IPS-18a (cell line): ENCODE results near the gene KTI12.
"Not testable (repeated sequence)": the region's sequence is repeated elsewhere in the genome, so short reads cannot be mapped to it uniquely, and the experiment has no call there.

ENCODE experiments used
- H3K27ac ChIP-seq: one replicate; pipeline ENCODE4 v1.5.1; 2013; ENCODE audit warnings: low read length
- H3K27me3 ChIP-seq: one replicate; pipeline ENCODE4 v1.6.1; 2013; ENCODE audit warnings: mild to moderate bottlenecking, low read length; ENCODE audit not compliant: control insufficient read depth, insufficient read depth
- H3K36me3 ChIP-seq: one replicate; pipeline ENCODE4 v1.6.1; 2013; ENCODE audit warnings: low read depth, low read length; ENCODE audit not compliant: control insufficient read depth
- H3K4me1 ChIP-seq: one replicate; pipeline ENCODE4 v1.6.1; 2013; ENCODE audit warnings: low read depth, low read length; ENCODE audit not compliant: control insufficient read depth
- H3K4me3 ChIP-seq: one replicate; pipeline ENCODE4 v1.5.1; 2013; ENCODE audit warnings: low read length
- H3K9ac ChIP-seq: one replicate; pipeline ENCODE4 v1.6.1; 2013; ENCODE audit warnings: mild to moderate bottlenecking, low read length, moderate library complexity
- H3K9me3 ChIP-seq: one replicate; pipeline ENCODE4 v1.6.1; 2013; ENCODE audit warnings: low read depth, low read length; ENCODE audit not compliant: control insufficient read depth

KTI12 gene

DNA sequence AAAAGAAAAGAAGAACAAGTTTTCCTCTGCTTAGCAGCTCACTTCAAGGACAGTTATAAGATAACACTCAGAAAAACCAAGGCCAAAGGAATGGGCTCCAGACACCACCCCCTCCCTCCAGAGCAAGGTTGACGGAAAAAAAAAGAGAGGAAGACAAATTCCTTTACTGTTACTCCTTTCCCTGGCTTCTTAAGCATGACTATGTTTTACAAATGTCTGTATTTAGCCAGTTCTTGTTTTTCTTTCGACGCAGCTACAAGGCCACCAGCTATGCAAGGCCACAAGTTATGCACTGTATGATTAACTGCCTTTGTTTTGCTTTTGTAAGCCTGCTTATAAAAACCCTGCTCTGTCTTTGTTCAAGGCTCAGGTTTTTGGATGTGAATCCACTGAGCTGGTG is 28.1 kb downstream of the KTI12 start:
- Histone ChIP-seq H3K4me1 (peaks cover 15% of the 10 kb centered on the region), H3K9ac (peak overlapping the region; percentile 11), H3K27ac (peak overlapping the region; percentile 13)
- H3K9me3 ChIP-seq, H3K36me3 ChIP-seq, H3K4me3 ChIP-seq, H3K27me3 ChIP-seq: not testable (repeated sequence)

DNA sequence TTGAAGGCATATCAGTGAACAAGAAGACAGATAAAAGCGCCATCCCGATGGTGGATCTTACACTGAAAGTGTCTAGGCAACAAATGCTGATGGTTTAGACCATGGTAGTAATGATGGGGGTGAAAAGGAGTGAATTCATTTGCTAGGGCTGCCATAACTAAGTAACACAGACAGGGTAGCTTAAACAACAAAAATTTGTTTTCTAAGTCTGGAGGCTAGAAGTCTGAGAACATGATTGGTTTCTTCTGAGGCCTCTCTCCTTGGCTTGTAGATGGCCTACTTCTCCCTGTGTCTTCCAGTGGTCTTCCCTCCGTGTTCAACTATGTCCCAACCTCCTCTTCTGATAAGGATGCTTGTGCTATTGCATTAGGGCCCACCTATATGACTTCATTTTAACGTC is 29.7 kb downstream of the KTI12 start:
- Histone ChIP-seq H3K36me3 (no peaks in the 10 kb centered on the region), H3K27me3 (no peaks in the 10 kb centered on the region), H3K4me3 (no peak overlapping the region), H3K9ac (no peak overlapping the region), H3K9me3 (no peaks in the 10 kb centered on the region), H3K4me1 (peaks cover 15% of the 10 kb centered on the region), H3K27ac (no peak overlapping the region)

DNA sequence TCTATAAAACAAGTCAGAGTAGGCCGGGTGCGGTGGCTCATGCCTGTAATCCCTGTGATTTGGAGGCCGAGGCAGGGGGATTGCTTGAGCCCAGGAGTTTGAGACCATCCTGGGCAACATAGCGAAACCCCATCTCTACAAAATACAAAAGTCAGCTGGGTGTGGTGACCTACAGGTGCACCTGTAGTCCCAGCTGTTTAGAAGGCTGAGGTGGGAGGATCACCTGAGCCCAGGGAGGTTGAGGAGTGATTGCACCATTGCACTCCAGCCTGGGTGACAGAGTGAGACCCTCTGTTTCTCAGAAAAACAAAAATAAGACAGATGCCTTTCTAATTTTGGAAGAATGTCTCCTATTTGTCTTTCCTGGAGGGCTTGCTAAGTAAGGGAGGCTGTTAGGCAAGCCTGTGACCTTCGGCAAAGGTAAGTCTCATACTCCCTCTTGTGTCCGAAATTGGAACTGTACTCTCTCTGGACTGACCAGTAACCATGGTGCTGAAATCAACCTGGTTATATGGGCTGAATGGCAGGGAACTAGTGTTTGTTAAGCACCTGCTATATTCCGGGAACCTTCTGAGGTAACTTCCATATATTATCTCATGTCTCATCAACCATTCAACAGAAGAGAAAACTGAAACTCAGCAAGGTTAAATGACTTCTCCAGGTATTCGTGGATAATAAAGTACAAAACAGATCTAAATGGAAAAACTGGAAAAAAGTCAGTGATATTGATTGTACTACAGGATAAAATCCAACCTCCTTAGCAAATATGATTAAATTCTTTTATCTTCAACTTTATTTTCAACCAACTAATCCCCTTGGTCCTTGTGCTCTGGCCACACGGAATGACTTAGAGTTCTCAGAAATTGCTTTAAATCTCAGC is 31.3 kb downstream of the KTI12 start:
- H3K36me3 ChIP-seq, result no peaks in the 10 kb centered on the region
- no peaks in the 10 kb centered on the region for H3K9me3 ChIP-seq
- peaks cover 16% of the 10 kb centered on the region for H3K4me1 ChIP-seq
- H3K4me3 ChIP-seq, result no peak overlapping the region
- no peak overlapping the region for H3K9ac ChIP-seq
- H3K27ac ChIP-seq, result no peak overlapping the region
- no peaks in the 10 kb centered on the region for H3K27me3 ChIP-seq

DNA sequence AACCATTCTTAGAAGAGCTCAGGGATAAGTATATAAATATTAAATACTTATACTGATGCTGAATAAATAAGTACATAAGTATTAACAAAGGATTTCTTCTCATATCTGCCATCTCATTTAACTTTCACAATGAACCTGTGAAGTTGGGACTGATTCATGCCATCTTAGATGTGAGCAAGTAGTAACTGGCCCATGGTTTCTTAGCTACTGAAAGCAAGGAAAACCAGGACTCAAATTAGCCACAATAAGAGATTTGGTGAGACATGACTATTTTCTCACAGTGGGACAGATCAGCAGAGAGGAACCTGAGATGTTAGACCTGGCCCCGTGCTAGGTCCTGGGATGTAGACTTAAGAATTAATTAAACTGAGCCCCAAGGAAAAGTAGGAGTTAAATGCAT is 34.9 kb downstream of the KTI12 start:
- no peak overlapping the region for H3K27ac ChIP-seq
- H3K27me3 ChIP-seq, result no peaks in the 10 kb centered on the region
- no peak overlapping the region for H3K9ac ChIP-seq
- no peaks in the 10 kb centered on the region for H3K9me3 ChIP-seq
- H3K4me1 ChIP-seq, result peaks cover 4% of the 10 kb centered on the region
- no peak overlapping the region for H3K4me3 ChIP-seq
- no peaks in the 10 kb centered on the region for H3K36me3 ChIP-seq

DNA sequence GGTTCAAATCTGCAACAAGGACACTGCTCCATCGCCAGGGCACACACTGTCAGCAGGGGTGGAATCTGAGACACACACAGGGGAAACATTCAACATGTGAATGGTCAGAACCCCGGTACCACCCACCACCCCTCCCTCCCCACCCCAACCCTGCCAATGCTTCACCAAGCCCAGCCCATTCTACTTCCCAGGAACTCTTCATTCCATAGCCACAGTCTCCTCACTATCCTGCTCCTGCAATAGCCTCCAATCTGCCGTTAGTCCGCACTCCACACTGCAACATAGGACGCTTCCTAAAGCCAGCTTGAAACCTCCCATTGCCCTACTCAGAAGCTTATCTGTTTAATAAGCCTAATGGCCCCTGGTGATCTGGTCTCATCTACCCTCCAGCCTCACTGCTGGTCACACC is 35.6 kb downstream of the KTI12 start:
- no peaks in the 10 kb centered on the region for H3K9me3 ChIP-seq
- peaks cover 4% of the 10 kb centered on the region for H3K4me1 ChIP-seq
- no peaks in the 10 kb centered on the region for H3K27me3 ChIP-seq
- H3K9ac ChIP-seq, result no peak overlapping the region
- no peak overlapping the region for H3K4me3 ChIP-seq
- no peak overlapping the region for H3K27ac ChIP-seq
- H3K36me3 ChIP-seq, result no peaks in the 10 kb centered on the region

DNA sequence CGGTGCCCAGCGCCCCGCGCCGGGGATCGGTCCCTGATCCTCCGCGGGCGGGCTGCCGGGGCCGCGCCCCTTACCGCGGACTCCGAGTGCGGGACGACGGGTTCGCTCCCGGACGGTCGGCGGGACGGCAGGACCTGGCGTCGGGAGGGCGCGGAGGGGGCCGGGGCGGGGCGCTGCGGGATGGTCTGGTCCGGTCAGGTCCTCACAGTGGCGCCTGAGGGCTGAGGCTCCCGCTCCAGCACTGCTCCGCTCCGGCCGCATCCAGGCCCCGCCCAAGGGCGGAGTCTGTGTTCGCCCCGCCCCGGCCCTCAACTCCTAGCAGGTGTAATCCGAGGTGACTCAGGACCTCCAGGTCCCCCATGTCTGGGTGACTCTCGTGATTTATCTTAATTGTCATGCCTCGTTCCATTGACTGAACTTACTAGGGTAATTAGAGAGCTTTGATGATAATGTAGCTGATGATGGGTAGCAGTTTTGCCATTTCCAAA is 43.1 kb downstream of the KTI12 start, which contains the start of gene RAB3B:
Gene RAB3B (minus strand): TSS at position 223 of the 488 bp plus-strand sequence. CDS start 13,583 bp downstream, outside the sequence.
- Histone ChIP-seq H3K9ac (peak within 1 kb of the TSS; percentile 42), H3K27ac (no peak within 1 kb of the TSS)

DNA sequence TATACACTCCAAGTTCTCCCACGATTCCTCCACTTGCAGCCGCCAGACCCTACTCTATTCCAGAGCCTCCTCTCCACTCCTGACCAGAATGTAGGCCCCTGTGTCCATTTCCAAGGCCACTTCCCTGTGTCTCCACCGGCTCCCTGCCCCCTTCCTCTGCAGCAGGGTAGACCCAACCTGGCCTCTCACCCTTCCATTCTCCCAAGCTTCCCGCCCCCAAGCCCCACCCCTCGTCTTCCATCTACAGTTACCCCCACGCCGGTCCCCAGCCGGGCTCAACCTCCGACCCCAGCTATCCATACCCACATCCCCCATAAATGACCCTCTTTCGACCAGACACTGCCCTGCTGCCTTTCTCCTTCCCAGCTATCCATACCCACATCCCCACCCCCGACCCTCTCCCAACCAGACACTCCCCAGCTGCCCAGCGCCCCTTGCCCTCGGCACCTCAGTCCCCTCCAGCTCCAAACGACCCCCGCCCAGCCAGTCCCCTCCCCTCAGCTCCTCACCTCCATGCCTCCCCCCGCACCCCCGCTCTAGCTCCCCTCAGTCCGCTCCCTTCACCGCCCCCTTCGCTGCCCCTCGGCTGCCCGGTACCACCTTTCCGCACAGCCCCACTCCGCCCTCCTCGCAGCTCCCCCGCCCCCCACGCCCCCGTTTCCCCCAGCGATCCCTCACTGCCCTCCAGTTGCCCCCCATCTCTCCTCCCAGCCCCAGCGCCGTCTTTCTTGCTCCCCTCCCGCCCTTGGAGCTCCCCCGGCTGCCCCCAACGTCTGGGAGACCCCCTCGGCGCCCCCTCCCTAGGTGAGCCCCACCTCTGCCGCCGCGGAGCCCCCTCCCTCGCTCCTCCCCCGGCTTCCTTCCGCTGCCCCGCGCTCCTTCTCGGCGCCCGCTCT is 43.8 kb downstream of the KTI12 start:
- Histone ChIP-seq H3K4me1 (peaks cover 13% of the 10 kb centered on the region), H3K4me3 (peak overlapping the region; percentile 65), H3K27me3 (peaks cover 10% of the 10 kb centered on the region), H3K9me3 (no peaks in the 10 kb centered on the region), H3K9ac (peak overlapping the region; percentile 42), H3K36me3 (no peaks in the 10 kb centered on the region), H3K27ac (no peak overlapping the region)

More for the DNA sequence above, 43.1 kb downstream of the KTI12 start, which contains the start of gene RAB3B:
- Histone ChIP-seq H3K36me3 (no peaks in the 10 kb centered on the region), H3K9me3 (no peaks in the 10 kb centered on the region), H3K4me1 (peaks cover 13% of the 10 kb centered on the region), H3K4me3 (peak within 1 kb of the TSS; percentile 65), H3K27me3 (peaks cover 10% of the 10 kb centered on the region)

DNA sequence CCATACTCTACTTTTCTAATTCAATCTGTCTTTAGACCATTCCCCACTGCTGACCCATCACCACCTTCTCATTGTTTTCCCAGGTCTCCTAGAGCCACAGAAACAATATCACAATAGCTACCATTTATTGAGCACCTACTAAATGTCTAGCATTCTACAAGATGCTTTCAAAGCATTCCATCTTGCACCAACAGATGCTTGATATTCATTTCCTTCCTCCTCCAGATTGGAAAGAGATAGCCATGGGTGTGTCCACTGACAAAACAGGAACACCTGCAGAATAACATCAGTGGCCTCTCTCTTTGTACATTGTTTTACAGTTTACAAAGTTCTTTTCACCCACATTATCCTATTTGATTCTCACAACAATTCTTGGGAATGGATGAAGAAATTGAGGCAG is 45.4 kb downstream of the KTI12 start:
- Histone ChIP-seq H3K27ac (no peak overlapping the region), H3K9ac (no peak overlapping the region), H3K4me1 (peaks cover 13% of the 10 kb centered on the region), H3K27me3 (peaks cover 10% of the 10 kb centered on the region), H3K36me3 (no peaks in the 10 kb centered on the region), H3K9me3 (no peaks in the 10 kb centered on the region), H3K4me3 (no peak overlapping the region)

DNA sequence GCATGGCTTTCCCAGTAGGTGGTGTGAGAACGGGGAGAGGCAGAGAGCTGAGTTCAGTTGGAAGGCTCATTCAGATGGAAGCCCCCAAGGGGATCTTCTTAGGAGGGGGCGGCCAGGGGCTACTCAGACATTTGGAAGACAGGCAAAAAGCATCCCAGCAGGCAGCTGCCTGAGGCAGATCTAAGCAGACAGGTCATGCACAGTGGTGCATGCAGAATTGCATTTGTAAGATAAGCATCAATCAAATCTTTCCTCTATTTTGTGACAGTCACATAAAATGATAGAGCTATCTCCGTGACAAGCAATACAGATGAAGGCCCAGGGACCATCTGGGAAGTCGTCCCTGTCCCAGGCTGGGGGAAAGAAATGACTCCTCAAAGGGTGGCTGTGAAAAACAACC is 46.9 kb downstream of the KTI12 start:
- H3K27me3 ChIP-seq, result peaks cover 4% of the 10 kb centered on the region
- H3K27ac ChIP-seq, result no peak overlapping the region
- no peak overlapping the region for H3K4me3 ChIP-seq
- peaks cover 13% of the 10 kb centered on the region for H3K4me1 ChIP-seq
- H3K9ac ChIP-seq, result no peak overlapping the region
- no peaks in the 10 kb centered on the region for H3K9me3 ChIP-seq
- H3K36me3 ChIP-seq, result no peaks in the 10 kb centered on the region

DNA sequence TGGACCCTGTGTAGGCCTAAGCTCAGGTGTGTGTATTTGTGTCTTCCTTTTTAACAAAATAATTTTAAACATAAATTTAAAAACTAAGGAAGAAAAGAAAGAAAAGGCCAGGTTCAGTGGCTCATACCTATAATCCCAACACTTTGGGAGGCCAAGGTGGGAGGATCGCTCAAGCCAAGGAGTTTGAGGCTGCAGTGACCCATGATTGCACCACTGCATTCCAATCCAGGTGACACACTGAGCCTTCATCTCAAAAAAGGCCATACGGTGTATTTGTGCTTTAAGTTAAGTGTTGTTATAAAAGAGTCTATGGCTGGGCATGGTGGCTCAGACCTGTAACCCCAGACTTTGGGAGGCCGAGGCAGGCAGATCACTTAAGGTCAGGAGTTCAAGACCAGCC is 51.4 kb downstream of the KTI12 start:
- Histone ChIP-seq H3K9ac (no peak overlapping the region), H3K4me1 (peaks cover 5% of the 10 kb centered on the region), H3K9me3 (no peaks in the 10 kb centered on the region), H3K27ac (no peak overlapping the region), H3K4me3 (no peak overlapping the region), H3K27me3 (no peaks in the 10 kb centered on the region), H3K36me3 (peaks cover 2% of the 10 kb centered on the region)
